ENCODE measurements around the gene ATP8A2. TPM values are rescaled to one million over a fixed set of nuclear protein-coding genes. Genes with fewer than 3 reads are reported as not detected.
"Not testable (repeated sequence)": the region's sequence is repeated elsewhere in the genome, so short reads cannot be mapped to it uniquely, and the experiment has no call there.

The ATP8A2 gene
- polyA plus RNA-seq, 1 donor = 2.1 TPM

- no peak for DNase-seq (ENCODE audit: low read depth)
Observed at GRCh38 chr13:25915840-25916518, 544.2 kb downstream of the ATP8A2 start.

GRCh38 chr13:25920277-25920676 is 548.5 kb downstream of the ATP8A2 start:
- DNase-seq (ENCODE audit: low read depth) = no peak

GRCh38 chr13:25920931-25921330 is 549.2 kb downstream of the ATP8A2 start:
- no peak for DNase-seq (ENCODE audit: low read depth)

GRCh38 chr13:25922376-25922775 is 550.6 kb downstream of the ATP8A2 start:
- no peak for DNase-seq (ENCODE audit: low read depth)

GRCh38 chr13:25923217-25924085 is 551.7 kb downstream of the ATP8A2 start:
- no peak for DNase-seq (ENCODE audit: low read depth)

- DNase-seq (ENCODE audit: low read depth) = no peak
Observed at GRCh38 chr13:25927363-25927762, 555.6 kb downstream of the ATP8A2 start.

GRCh38 chr13:25927932-25928331 is 556.2 kb downstream of the ATP8A2 start:
- DNase-seq (ENCODE audit: low read depth) = no peak

- no peak for DNase-seq (ENCODE audit: low read depth)
Observed at GRCh38 chr13:25928941-25929505, 557.2 kb downstream of the ATP8A2 start.

GRCh38 chr13:25929816-25930215 is 558.0 kb downstream of the ATP8A2 start:
- no peak for DNase-seq (ENCODE audit: low read depth)

GRCh38 chr13:25930653-25931052 is 558.9 kb downstream of the ATP8A2 start:
- no peak for DNase-seq (ENCODE audit: low read depth)

GRCh38 chr13:25932365-25932764 is 560.6 kb downstream of the ATP8A2 start:
- DNase-seq (ENCODE audit: low read depth) = no peak

GRCh38 chr13:25933520-25933919 is 561.7 kb downstream of the ATP8A2 start:
- DNase-seq (ENCODE audit: low read depth) = no peak

- no peak for DNase-seq (ENCODE audit: low read depth)
Observed at GRCh38 chr13:25934127-25934526, 562.4 kb downstream of the ATP8A2 start.

- no peak for DNase-seq (ENCODE audit: low read depth)
Observed at GRCh38 chr13:25939961-25940687, 568.4 kb downstream of the ATP8A2 start.

- no peak for DNase-seq (ENCODE audit: low read depth)
Observed at GRCh38 chr13:25943081-25943480, 571.3 kb downstream of the ATP8A2 start.

- no peak for DNase-seq (ENCODE audit: low read depth)
Observed at GRCh38 chr13:25943658-25944057, 571.9 kb downstream of the ATP8A2 start.

GRCh38 chr13:25945596-25945995 is 573.8 kb downstream of the ATP8A2 start:
- no peak for DNase-seq (ENCODE audit: low read depth)

GRCh38 chr13:25946321-25946720 is 574.5 kb downstream of the ATP8A2 start:
- no peak for DNase-seq (ENCODE audit: low read depth)

- no peak for DNase-seq (ENCODE audit: low read depth)
Observed at GRCh38 chr13:25948910-25949309, 577.1 kb downstream of the ATP8A2 start.

- DNase-seq (ENCODE audit: low read depth) = no peak
Observed at GRCh38 chr13:25951831-25952230, 580.1 kb downstream of the ATP8A2 start.

GRCh38 chr13:25954080-25954479 is 582.3 kb downstream of the ATP8A2 start:
- not testable (repeated sequence) for DNase-seq (ENCODE audit: low read depth)

- DNase-seq (ENCODE audit: low read depth) = not testable (repeated sequence)
Observed at GRCh38 chr13:25954943-25955342, 583.2 kb downstream of the ATP8A2 start.

All from forelimb muscle (tissue), 1 donor.